Vein endothelial cell (primary cell): ENCODE data around the gene CYTH4. TPM values are rescaled to one million over a fixed set of nuclear protein-coding genes. Genes with fewer than 3 reads are reported as not detected.

ENCODE experiments used
- total RNA-seq: library from RNA; depleted of rRNA; stranded (reverse); fragments of >200 nt; gene quantifications from 2 replicates; pipeline ENCODE4 v1.2.3, GENCODE V29; 2012

The CYTH4 gene
- under 0.01 and 0.10 TPM in 2 replicates for total RNA-seq

GRCh38 chr22:37282385-37282677 is at the start of gene CYTH4:
TSS of gene CYTH4 (plus strand) at chr22:37282508. CDS start at chr22:37282570, 62 bp downstream.

GRCh38 chr22:37244114-37244921 is 38.0 kb upstream of the CYTH4 start, which contains the start of gene RAC2:
TSS of gene RAC2 (minus strand) at chr22:37244269. CDS start at chr22:37244148, 121 bp downstream.

Other genes starting within 250 kb of the CYTH4 start
- gene KCTD17, start 230.8 kb upstream of the CYTH4 start, total RNA-seq = 33.9 and 37.2 TPM in 2 replicates
- gene TMPRSS6, start 172.8 kb upstream of the CYTH4 start, total RNA-seq = not detected in 2 replicates
- under 0.01 TPM in 1 of 2 replicates, not detected in the other for gene IL2RB, start 132.6 kb upstream of the CYTH4 start, total RNA-seq
- gene C1QTNF6, start 94.3 kb upstream of the CYTH4 start, total RNA-seq = 13.0 and 14.4 TPM in 2 replicates
- gene SSTR3, start 70.0 kb upstream of the CYTH4 start, total RNA-seq = not detected in 2 replicates
- gene RAC2, start 38.2 kb upstream of the CYTH4 start, total RNA-seq = 82.8 and 98.0 TPM in 2 replicates
- 0.10 and 0.33 TPM in 2 replicates for gene ELFN2, start 145.0 kb downstream of the CYTH4 start, total RNA-seq
- gene MFNG, start 203.9 kb downstream of the CYTH4 start, total RNA-seq = 146 and 170 TPM in 2 replicates
- 34.4 and 43.8 TPM in 2 replicates for gene CARD10, start 236.9 kb downstream of the CYTH4 start, total RNA-seq